ENCODE results near the gene KRTAP5-6.
A peak's percentile ranks its signal among the peaks of the same experiment; 100 is the strongest.

Gene KRTAP5-6

DNA sequence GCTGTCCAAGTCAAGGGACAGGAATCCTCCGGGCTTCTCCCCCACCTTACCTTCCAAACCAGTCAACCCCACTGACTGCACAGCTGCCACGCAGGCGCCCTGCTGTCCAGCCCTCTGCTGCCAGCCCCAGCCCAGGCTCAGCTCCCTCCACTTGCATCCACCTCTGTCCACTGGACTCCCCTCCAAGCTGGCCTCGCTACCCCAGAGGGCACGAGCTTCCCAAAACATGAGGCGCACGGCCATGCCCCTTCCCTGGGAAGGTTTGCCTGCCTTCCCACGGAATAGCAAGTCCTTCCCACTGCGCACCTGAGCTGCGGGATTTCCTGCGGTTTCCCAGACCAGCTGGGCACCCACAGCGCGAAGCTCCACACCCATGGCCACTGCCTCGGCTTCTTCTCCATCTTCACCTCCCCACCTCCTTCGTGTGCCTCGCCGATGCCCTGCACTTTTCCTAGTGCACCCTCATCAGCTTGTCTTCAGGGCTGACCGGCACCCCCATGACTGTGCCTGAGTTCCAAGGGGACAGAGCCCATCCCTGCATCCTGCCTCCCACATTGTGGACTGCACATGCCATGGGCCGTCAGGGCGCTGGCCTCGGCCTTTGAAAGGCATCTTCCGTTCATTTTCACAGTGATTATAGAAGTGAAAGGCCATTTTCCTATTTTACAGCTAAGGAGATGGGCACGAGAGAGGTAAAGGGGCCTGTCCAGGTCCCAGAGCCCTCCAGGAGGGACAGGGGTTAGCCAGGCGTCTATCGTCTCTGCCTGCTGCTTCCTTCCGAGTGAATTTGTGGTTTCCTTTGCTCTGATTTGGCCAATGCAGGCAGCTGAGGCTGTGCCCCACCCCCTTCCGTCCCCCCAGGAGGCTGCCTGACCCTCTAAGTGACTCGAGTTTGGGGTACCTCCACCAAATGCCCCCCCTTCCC is 37.0 kb downstream of the KRTAP5-6 start:
- no peak for DNase-seq

DNA sequence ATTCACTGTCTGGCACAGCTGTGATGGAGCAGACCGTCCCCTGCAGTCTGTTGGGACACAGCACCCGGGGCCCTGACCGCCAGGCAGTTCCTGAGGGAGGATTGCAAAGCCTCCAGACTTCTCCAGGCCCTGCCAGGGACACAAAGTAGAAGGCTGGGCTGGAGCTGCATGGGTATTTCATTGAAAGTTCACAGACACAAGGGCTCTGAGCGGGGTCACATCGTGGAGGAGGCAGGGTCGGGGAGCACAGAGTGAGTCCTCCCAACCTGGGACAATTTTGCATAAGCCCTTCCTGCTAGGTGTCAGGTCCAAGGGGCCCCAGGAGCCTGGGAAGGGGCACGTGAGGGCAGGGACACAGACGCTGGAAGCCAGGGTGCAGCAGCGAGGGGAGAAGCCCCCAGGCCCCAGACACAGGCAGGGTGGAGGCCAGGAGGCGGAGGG is 37.7 kb downstream of the KRTAP5-6 start:
- DNase-seq, result no peak

GRCh38 chr11:1735271-1735670 is 38.3 kb downstream of the KRTAP5-6 start:
- DNase-seq, result no peak

- no peak for DNase-seq
These were observed 39.5 kb downstream of the KRTAP5-6 start for GRCh38 chr11:1736447-1736992.

GRCh38 chr11:1737080-1737757 is 40.2 kb downstream of the KRTAP5-6 start:
- DNase-seq, result no peak

DNA sequence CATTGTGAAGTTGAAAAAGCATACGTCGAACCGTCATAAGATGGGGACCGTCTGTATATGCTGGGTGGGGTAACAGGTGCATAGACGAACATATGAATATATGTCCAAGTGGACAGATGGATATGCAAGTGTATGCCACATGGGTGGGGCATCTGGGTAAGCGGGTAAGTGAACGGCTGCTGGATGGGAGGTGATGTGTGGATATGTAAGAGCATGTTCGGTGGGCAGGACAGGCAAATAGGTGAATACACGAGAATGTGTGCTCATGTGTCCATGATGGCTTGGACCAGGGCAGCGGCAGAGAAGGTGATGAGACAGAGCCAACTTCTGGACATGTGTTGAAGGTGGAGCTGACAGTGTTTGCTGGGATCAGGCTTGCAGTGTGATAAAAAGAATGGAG is 41.4 kb downstream of the KRTAP5-6 start:
- DNase-seq, result no peak

DNA sequence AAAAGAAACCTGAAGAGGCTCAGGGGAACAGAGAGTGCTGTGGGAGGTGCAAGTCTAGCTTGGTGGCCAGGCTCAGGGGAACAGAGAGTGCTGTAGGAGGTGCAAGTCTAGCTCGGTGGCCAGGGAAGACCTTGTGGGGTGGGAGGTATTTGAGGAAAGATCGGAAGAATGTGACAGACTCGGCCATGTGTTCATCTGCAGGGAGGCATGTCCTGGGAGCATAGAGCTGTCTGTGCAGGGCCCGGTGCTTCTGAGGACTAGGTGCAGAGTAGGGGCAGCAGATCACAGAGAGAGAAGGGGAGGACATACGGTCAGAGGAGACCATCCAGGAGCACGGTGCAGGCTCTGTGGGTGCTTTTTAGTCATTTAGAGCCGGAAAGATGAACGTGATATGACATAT is 42.6 kb downstream of the KRTAP5-6 start:
- peak in 1 of 14 donors; percentile 39 for DNase-seq

DNA sequence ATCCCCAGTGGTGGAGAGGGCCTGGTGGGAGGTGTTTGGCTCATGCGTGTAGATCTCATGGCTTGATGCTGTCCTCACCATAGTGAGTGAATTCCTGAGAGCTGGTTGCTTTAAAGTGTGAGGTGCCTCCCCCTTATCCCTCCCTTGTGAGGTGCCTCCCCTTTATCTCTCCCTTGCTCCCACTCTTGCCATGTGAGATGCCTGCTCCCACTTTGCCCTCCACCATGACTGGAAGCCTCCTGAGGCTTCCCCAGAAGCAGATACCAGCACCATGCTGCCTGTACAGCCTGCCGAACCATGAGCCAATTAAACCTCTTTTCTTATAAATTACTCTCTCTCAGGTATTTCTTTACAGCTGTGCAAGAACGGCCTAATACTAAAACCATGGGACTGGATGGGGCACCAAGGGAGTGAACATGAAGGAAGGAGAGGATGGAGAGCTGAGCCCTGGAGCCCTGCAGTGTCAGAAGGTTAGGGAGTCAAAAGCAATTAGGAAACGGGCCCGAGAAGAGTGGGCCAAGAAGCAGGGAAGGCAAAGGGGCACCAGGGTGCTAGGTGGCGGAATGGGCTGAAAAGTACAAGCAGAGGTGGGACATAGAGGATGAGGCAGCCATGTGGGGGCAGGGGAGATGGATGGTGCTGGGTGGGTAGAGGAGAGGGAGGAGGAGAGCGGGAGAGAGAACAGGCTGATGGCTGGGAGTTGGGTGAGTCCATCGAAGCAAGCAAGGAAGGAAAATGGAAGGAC is 44.0 kb downstream of the KRTAP5-6 start:
- no peak for DNase-seq

DNA sequence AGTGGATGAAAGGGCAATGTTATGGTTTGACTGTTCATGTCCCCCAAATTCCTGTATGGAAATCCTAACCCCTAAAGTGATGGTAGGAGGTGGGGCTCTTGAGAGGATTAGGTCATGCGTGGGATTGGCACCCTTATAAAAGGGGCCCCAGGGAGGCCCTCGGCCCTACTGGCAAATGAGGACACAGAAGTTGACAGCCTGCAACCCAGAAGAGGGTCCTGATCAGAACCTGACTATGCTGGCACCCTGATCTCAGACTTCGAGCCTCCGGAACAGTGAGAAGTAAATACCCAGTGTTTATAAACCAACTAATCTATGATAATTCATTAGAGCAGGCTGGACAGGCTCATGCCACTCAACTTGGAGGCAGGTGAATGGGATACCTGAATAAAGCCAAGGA is 44.7 kb downstream of the KRTAP5-6 start:
- DNase-seq, result no peak

DNA sequence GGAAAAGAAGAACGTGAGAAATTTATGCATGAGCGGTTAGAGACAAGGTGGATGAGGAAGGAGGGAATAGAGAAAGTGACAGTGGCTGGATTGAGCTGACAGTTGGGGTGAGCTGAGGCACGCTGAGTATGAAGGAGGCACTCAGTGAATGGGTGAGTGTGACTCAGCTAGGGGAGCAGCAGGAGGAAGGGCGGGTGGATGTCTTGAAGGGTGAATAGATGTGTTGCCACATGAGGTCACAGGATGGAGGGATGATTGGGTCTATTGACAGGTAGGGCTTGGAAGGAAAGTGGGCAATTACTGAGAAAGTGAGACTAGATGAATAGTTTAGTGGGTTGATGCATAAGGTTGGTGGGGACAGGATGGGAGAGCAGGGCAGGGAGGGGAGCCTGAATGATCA is 45.4 kb downstream of the KRTAP5-6 start:
- no peak for DNase-seq

GRCh38 chr11:1742869-1743584 is 46.0 kb downstream of the KRTAP5-6 start:
- no peak for DNase-seq

GRCh38 chr11:1743585-1744136 is 46.7 kb downstream of the KRTAP5-6 start:
- no peak for DNase-seq

DNA sequence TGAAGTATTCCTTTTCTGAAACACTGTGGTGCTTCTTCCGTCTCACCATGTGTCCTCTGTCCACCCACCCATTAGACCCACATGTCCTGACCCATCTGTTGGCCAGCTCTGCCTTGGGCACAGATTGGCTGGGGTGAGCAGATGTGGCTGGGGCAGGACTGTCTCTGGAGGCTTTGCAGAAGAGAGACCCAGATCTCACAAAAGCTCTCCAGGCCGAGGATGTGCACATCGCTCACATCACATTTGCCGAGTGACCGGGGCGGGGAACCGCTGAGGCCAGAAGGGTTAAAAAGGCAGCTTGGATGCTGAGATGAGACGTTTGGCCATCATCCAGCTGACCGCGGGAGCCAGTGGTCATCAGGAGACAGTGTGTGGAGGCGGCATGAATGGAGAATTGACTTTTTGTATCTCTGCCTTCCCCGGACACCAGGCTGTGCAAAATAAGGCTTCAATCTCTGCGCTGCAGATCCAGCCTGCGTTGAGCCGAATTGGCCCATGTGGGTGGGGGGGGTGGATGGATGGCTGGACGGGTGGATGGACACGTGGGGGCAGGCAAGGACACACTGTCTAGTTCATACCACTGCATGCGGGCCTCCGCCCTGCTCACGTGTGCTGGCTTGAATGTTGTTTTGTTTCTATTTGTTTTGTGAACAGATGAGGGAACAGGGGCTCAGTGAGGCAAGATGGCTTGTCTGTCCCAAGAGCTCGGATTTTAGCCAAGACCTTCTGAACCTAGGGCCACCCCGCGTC is 47.3 kb downstream of the KRTAP5-6 start:
- DNase-seq, result peak in 10 of 14 donors; percentile 28 to 73 (median 56)

DNA sequence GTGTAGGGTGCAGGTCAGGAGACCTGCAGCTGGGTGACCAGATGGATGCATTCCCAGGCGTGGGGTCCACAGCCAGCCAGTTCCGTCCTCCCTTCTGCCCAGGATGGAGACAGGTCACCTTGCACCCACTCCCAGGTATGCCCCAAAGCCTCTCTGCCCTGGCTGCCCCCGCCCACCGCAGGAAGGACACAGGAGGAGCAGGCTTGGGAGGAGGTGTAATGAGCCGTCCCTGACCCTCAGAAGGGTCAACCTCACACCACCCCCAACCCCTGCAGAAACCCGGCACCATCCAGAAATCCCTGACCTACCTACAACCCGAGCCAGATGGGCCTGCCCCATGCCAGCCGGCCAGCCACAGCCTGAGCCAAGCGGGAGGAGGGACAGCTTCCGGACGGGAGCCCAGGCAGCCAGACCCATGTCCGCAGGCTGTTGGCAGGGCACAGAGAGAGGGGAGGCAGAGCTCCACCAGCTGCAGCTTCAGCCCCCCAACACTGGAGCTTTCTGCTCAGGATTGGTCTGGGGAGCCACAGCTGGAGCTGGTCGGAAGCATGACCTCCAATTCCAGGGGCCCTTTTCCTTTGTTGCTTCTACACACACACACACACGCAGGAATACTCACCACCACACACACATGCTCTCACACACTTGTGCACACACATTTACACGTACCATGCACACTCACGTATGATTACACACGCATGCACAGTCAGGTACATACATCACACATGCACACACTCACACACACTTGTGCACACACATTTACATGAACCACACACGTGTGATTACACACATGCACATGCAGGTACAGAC is 48.1 kb downstream of the KRTAP5-6 start:
- peak in 3 of 14 donors; percentile 29 to 89 (median 38) for DNase-seq

DNA sequence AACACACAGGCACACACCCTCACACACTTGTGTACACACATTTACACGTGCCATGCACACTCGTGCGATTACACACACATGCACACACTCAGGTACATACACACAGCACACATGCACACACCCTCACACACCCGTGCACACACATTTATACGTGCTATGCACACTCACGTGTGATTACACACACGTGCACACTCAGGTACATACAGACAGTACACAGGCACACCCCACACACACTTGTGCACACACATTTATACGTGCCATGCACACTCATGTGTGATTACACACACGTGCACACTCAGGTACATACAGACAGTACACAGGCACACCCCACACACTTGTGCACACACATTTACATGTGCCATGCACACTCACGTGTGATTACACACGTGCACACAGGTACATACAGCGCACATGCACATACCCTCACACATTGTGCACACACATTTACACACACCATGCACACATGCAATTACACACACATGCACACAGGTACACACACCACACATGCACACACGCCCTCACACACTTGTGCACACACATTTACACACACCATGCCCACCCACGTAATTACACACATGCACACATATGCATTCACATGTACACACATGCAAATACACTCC is 48.8 kb downstream of the KRTAP5-6 start:
- no peak for DNase-seq

DNA sequence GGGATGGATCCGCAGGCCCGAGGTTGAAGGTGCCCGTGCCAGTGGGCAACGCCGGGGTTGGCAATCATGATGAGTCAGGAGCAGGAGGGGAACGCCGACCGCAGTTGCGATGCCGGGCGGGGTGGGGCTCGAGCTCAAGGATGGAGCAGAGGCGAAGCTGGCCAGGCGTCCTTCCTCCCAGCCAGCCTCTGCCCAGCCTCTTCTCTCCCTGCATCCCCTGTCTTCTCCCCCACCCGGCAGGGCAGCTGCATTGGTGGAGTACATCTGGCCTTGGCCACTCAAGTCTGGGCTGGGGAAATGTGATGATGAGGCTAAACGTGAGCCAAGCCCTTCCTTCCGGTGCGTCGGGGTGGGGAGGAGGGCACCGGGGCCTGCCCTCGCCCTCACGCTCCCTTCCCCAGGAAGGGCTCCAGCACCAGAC is 49.5 kb downstream of the KRTAP5-6 start:
- DNase-seq, result no peak

GRCh38 chr11:1746956-1747752 is 50.2 kb downstream of the KRTAP5-6 start:
- no peak for DNase-seq
